Activated CD4-positive, alpha-beta T cell treated with anti-CD3 and anti-CD28 coated beads, Interleukin-2, amount 50 U/mL, for 4 hours (primary cell): ENCODE results near the gene ARHGAP1.
"Not testable (repeated sequence)": the region's sequence is repeated elsewhere in the genome, so short reads cannot be mapped to it uniquely, and the experiment has no call there.

Experiments
- DNase-seq, 2 experiments: peaks; one replicate each; pipeline ENCODE4 v3.0.0-alpha.2; 2020

Gene ARHGAP1

GRCh38 chr11:46671958-46672315, 28.5 kb downstream of the ARHGAP1 start:
- DNase-seq, result no peak

GRCh38 chr11:46670521-46670920, 29.9 kb downstream of the ARHGAP1 start:
- not testable (repeated sequence) for DNase-seq

- DNase-seq, result no peak
Observed at GRCh38 chr11:46669711-46670139, 30.7 kb downstream of the ARHGAP1 start.

- DNase-seq, result no peak
Observed at GRCh38 chr11:46668480-46669085, 31.8 kb downstream of the ARHGAP1 start.

- no peak for DNase-seq
Observed at GRCh38 chr11:46667043-46667481, 33.4 kb downstream of the ARHGAP1 start.

GRCh38 chr11:46666516-46666915, 33.9 kb downstream of the ARHGAP1 start:
- DNase-seq, result no peak

GRCh38 chr11:46665356-46665755, 35.1 kb downstream of the ARHGAP1 start:
- DNase-seq, result no peak

- DNase-seq, result no peak
Observed at GRCh38 chr11:46664612-46665011, 35.8 kb downstream of the ARHGAP1 start.

- no peak for DNase-seq
Observed at GRCh38 chr11:46663277-46663940, 37.0 kb downstream of the ARHGAP1 start.

- DNase-seq, result no peak
Observed at GRCh38 chr11:46662366-46662765, 38.1 kb downstream of the ARHGAP1 start.

GRCh38 chr11:46661836-46662235, 38.6 kb downstream of the ARHGAP1 start:
- DNase-seq, result no peak

- DNase-seq, result no peak
Observed at GRCh38 chr11:46659908-46660307, 40.5 kb downstream of the ARHGAP1 start.

GRCh38 chr11:46658259-46658658, 42.2 kb downstream of the ARHGAP1 start:
- DNase-seq, result no peak

- DNase-seq, result no peak
Observed at GRCh38 chr11:46657186-46657585, 43.2 kb downstream of the ARHGAP1 start.

- no peak for DNase-seq
Observed at GRCh38 chr11:46655631-46656030, 44.8 kb downstream of the ARHGAP1 start.

GRCh38 chr11:46649180-46649738, 51.2 kb downstream of the ARHGAP1 start:
- DNase-seq, result no peak

GRCh38 chr11:46643986-46644385, 56.4 kb downstream of the ARHGAP1 start:
- no peak for DNase-seq

- DNase-seq, result no peak
Observed at GRCh38 chr11:46643531-46643930, 56.9 kb downstream of the ARHGAP1 start.

GRCh38 chr11:46642627-46643335, 57.6 kb downstream of the ARHGAP1 start:
- DNase-seq, result no peak

GRCh38 chr11:46641639-46642038, 58.8 kb downstream of the ARHGAP1 start:
- no peak for DNase-seq

GRCh38 chr11:46640036-46640788, 60.2 kb downstream of the ARHGAP1 start:
- no peak for DNase-seq

- no peak for DNase-seq
Observed at GRCh38 chr11:46639197-46639839, 61.1 kb downstream of the ARHGAP1 start.

GRCh38 chr11:46637546-46637945, 62.9 kb downstream of the ARHGAP1 start:
- no peak for DNase-seq
